HEK293 (cell line): ENCODE data around the gene POLR2E.

ENCODE experiments used
- CTCF ChIA-PET: fragments of 350-600 bp; formaldehyde crosslinking; extraction: SDS; loops from one replicate; lab custom pipeline; 2021; ENCODE audit warnings: antibody characterized with exemption; lab: Yijun Ruan, JAX
- POLR2A ChIA-PET: fragments of 300-600 bp; formaldehyde crosslinking; extraction: SDS; loops from one replicate; lab custom pipeline; 2020; ENCODE audit warnings: antibody characterized with exemption, inconsistent platforms; lab: Yijun Ruan, JAX
- H3K27ac ChIP-seq: fragments of 200-500 bp; sonication (Bioruptor generic); 2 replicates; pipeline ENCODE4 v1.5.1; 2014; ENCODE audit warnings: low read depth, low read length, control low read depth, inconsistent platforms; ENCODE audit errors: extremely low read depth
- H3K36me3 ChIP-seq, 2 experiments: fragments of 200-500 bp in 1 of 2; sonication (Bioruptor generic) in 1 of 2; 1 replicate in 1 of 2; 2 replicates in 1 of 2; pipeline ENCODE4 v1.5.1; 2014 to 2017; ENCODE audit warnings: inconsistent platforms in 2 of 2, low read length in 2 of 2; ENCODE audit not compliant: control insufficient read depth in 2 of 2, insufficient read depth in 1 of 2
- H3K4me1 ChIP-seq: fragments of 200-500 bp; sonication (Bioruptor generic); 2 replicates; pipeline ENCODE4 v1.5.1; 2014; ENCODE audit warnings: mild to moderate bottlenecking, low read length, inconsistent platforms; ENCODE audit not compliant: control insufficient read depth, insufficient read depth
- H3K4me3 ChIP-seq: 2 replicates; pipeline ENCODE4 v1.5.1; 2011; ENCODE audit warnings: low read depth, mild to moderate bottlenecking, control low read depth, low read length, moderate library complexity
- H3K9me3 ChIP-seq: fragments of 200-500 bp; sonication (Bioruptor generic); 2 replicates; pipeline ENCODE4 v1.5.1; 2014; ENCODE audit warnings: low read depth, low read length, inconsistent platforms; ENCODE audit not compliant: control insufficient read depth, insufficient read depth
- EGR2 ChIP-seq: fragments of 450-650 bp; formaldehyde crosslinking; IDR thresholded peaks from 2 replicates; pipeline ENCODE4 v1.5.1; 2016; ENCODE audit warnings: low read depth, missing biosample characterization, missing genetic modification characterization
- GLI2 ChIP-seq: fragments of 450-650 bp; formaldehyde crosslinking; IDR thresholded peaks from 2 replicates; pipeline ENCODE4; 2017; ENCODE audit warnings: missing biosample characterization, missing genetic modification characterization, low read depth, borderline replicate concordance
- OVOL3 ChIP-seq: fragments of 450-650 bp; formaldehyde crosslinking; IDR thresholded peaks from 2 replicates; pipeline ENCODE4 v1.5.1; 2016; ENCODE audit warnings: missing biosample characterization, missing genetic modification characterization
- REST ChIP-seq: fragments of 450-650 bp; formaldehyde crosslinking; IDR thresholded peaks from 2 replicates; pipeline ENCODE4 v1.5.1; 2016; ENCODE audit warnings: missing biosample characterization, missing genetic modification characterization
- SETDB1 ChIP-seq: IDR thresholded peaks from one replicate; pipeline ENCODE4 v1.6.1; 2017; ENCODE audit warnings: mild to moderate bottlenecking, low read length, moderate library complexity, mixed read lengths; ENCODE audit not compliant: insufficient read length
- TCF7L2 ChIP-seq: IDR thresholded peaks from 2 replicates; pipeline ENCODE4 v1.6.1; 2011; ENCODE audit warnings: low read depth, mild to moderate bottlenecking, inconsistent platforms, low read length, moderate library complexity, borderline replicate concordance
- ZBTB1 ChIP-seq: fragments of 450-650 bp; formaldehyde crosslinking; IDR thresholded peaks from 2 replicates; pipeline ENCODE4 v1.5.1; 2016; ENCODE audit warnings: missing biosample characterization, missing genetic modification characterization
- ZFHX2 ChIP-seq: fragments of 450-650 bp; formaldehyde crosslinking; conservative IDR thresholded peaks from 2 replicates; pipeline ENCODE4 v1.5.1; 2016; ENCODE audit warnings: missing biosample characterization, missing genetic modification characterization
- ZFP69B ChIP-seq: fragments of 450-650 bp; formaldehyde crosslinking; IDR thresholded peaks from 2 replicates; pipeline ENCODE4 v1.5.1; 2016; ENCODE audit warnings: missing biosample characterization, missing genetic modification characterization
- ZNF121 ChIP-seq: fragments of 450-650 bp; formaldehyde crosslinking; IDR thresholded peaks from 2 replicates; pipeline ENCODE4 v1.5.1; 2016; ENCODE audit warnings: missing biosample characterization, missing genetic modification characterization
- ZNF155 ChIP-seq: fragments of 450-650 bp; formaldehyde crosslinking; IDR thresholded peaks from 2 replicates; pipeline ENCODE4 v1.5.1; 2016; ENCODE audit warnings: missing biosample characterization, missing genetic modification characterization
- ZNF221 ChIP-seq: fragments of 450-650 bp; formaldehyde crosslinking; IDR thresholded peaks from 2 replicates; pipeline ENCODE4 v1.5.1; 2017; ENCODE audit warnings: missing biosample characterization, missing genetic modification characterization, borderline replicate concordance
- ZNF335 ChIP-seq: fragments of 450-650 bp; formaldehyde crosslinking; conservative IDR thresholded peaks from 2 replicates; pipeline ENCODE4 v1.5.1; 2016; ENCODE audit warnings: missing biosample characterization, missing genetic modification characterization
- ZNF529 ChIP-seq: fragments of 450-650 bp; formaldehyde crosslinking; IDR thresholded peaks from 2 replicates; pipeline ENCODE4 v1.5.1; 2017; ENCODE audit warnings: missing genetic modification characterization, missing biosample characterization; ENCODE audit not compliant: insufficient replicate concordance
- ZNF544 ChIP-seq: fragments of 450-650 bp; formaldehyde crosslinking; IDR thresholded peaks from 2 replicates; pipeline ENCODE4 v1.5.0; 2017; ENCODE audit warnings: missing biosample characterization, missing genetic modification characterization
- ZNF621 ChIP-seq: fragments of 450-650 bp; formaldehyde crosslinking; IDR thresholded peaks from 2 replicates; pipeline ENCODE4 v1.5.1; 2017; ENCODE audit warnings: missing biosample characterization, missing genetic modification characterization
- ZNF629 ChIP-seq: fragments of 450-650 bp; formaldehyde crosslinking; IDR thresholded peaks from 2 replicates; pipeline ENCODE4 v1.5.1; 2017; ENCODE audit warnings: missing biosample characterization, missing genetic modification characterization
- ZNF707 ChIP-seq: fragments of 450-650 bp; formaldehyde crosslinking; IDR thresholded peaks from 2 replicates; pipeline ENCODE4 v1.5.1; 2016; ENCODE audit warnings: missing biosample characterization, missing genetic modification characterization
- TF ChIP-seq, protein P1 (sequence below): fragments of 450-650 bp; formaldehyde crosslinking; IDR thresholded peaks from 2 replicates; pipeline ENCODE4; 2016; ENCODE audit warnings: missing biosample characterization, missing genetic modification characterization
- TF ChIP-seq, protein P2 (sequence below): fragments of 450-650 bp; formaldehyde crosslinking; IDR thresholded peaks from 2 replicates; pipeline ENCODE4 v1.5.1; 2016; ENCODE audit warnings: missing biosample characterization, missing genetic modification characterization, low read depth

POLR2E gene

DNA sequence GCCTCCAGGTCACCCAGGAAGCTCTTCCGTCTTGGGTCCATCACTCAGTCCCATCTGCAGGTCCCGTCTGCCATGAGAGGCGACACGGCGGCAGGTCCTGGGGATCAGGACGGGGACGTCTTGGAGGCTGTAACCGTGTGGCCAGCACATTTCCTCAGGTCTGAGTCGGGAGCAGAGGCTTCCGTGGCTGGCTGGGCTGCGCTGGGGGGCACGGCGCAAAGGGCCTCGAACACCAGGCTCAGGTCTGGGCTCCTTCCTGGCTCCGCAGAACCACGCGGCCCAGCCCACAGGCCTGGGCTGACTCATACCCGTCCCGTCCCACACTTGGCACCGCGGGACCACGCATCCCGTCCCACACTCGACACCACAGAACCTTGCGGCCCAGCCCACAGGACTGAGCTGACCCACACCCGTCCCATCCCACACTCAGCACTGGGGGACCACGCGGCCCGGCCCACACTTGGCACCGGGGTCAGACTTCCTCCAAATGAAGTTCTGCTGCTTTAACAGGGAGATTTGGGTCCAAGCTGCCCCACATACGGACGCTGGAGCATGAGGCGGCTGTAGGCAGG lies 48.7 kb upstream of the POLR2E start:
- ChIA-PET CTCF (interaction anchor here (1.2 kb wide), 1 partner anchor 30 kb away, joined by 4 read pairs; no protein-coding TSS in a partner anchor), POLR2A (no interaction called here)
- Histone ChIP-seq H3K36me3 (peaks cover 0 to 18% of the 10 kb centered on the region in 2 experiments; a peak in 2 of 3 replicates), H3K4me1 (no peaks in the 10 kb centered on the region), H3K4me3 (no peak overlapping the region), H3K27ac (no peak overlapping the region), H3K9me3 (no peaks in the 10 kb centered on the region)
- TF ChIP-seq ZNF529 (peak; percentile 60), ZNF544 (tag by site-specific recombination) (no peak), ZBTB1 (tag by site-specific recombination) (no peak), ZNF621 (tag by site-specific recombination) (no peak), ZNF629 (no peak), ZNF707 (tag by site-specific recombination) (no peak), ZNF221 (no peak), TCF7L2 (no peak), ZFHX2 (tag by site-specific recombination) (0 out of 2 replicates have a peak, but pooled peaks have one; percentile 12), EGR2 (tag by site-specific recombination) (peak; percentile 38; the same call in 1 of the 2 replicates)
- TF ChIP-seq, protein P1, sequence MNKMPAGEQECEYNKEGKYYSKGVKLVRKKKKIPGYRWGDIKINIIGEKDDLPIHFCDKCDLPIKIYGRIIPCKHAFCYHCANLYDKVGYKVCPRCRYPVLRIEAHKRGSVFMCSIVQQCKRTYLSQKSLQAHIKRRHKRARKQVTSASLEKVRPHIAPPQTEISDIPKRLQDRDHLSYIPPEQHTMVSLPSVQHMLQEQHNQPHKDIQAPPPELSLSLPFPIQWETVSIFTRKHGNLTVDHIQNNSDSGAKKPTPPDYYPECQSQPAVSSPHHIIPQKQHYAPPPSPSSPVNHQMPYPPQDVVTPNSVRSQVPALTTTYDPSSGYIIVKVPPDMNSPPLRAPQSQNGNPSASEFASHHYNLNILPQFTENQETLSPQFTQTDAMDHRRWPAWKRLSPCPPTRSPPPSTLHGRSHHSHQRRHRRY (tag by site-specific recombination) = no peak

- Histone ChIP-seq H3K27ac (no peak overlapping the region), H3K4me3 (no peak overlapping the region), H3K4me1 (no peaks in the 10 kb centered on the region), H3K9me3 (no peaks in the 10 kb centered on the region), H3K36me3 (peaks cover 0 to 16% of the 10 kb centered on the region in 2 experiments; a peak in 2 of 3 replicates)
- TF ChIP-seq ZFP69B = no peak
- TF ChIP-seq, protein P2, sequence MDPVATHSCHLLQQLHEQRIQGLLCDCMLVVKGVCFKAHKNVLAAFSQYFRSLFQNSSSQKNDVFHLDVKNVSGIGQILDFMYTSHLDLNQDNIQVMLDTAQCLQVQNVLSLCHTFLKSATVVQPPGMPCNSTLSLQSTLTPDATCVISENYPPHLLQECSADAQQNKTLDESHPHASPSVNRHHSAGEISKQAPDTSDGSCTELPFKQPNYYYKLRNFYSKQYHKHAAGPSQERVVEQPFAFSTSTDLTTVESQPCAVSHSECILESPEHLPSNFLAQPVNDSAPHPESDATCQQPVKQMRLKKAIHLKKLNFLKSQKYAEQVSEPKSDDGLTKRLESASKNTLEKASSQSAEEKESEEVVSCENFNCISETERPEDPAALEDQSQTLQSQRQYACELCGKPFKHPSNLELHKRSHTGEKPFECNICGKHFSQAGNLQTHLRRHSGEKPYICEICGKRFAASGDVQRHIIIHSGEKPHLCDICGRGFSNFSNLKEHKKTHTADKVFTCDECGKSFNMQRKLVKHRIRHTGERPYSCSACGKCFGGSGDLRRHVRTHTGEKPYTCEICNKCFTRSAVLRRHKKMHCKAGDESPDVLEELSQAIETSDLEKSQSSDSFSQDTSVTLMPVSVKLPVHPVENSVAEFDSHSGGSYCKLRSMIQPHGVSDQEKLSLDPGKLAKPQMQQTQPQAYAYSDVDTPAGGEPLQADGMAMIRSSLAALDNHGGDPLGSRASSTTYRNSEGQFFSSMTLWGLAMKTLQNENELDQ (tag by site-specific recombination) = no peak
- no peak for TF ChIP-seq OVOL3 (tag by site-specific recombination)
- no peak for TF ChIP-seq SETDB1
- no peak for TF ChIP-seq ZNF121
- no peak for TF ChIP-seq ZNF221
- TF ChIP-seq REST (tag by site-specific recombination) = no peak
- no peak for TF ChIP-seq TCF7L2
- no peak for TF ChIP-seq ZNF335
- no peak for TF ChIP-seq ZNF155 (tag by site-specific recombination)
- no peak for TF ChIP-seq GLI2 (tag by site-specific recombination)
- no peak for TF ChIP-seq ZNF544 (tag by site-specific recombination)
- ChIA-PET POLR2A (no interaction called here), CTCF (no interaction called here)
Observed at GRCh38 chr19:1141944-1142343, 46.8 kb upstream of the POLR2E start.
